K562 treated with DMSO at 1 percent for 48 hours (cell line): ENCODE results near the gene C19orf81. TPM values are rescaled to one million over a fixed set of nuclear protein-coding genes. Genes with fewer than 3 reads are reported as not detected.

Experiments used
- total RNA-seq: library from RNA; unstranded; fragments of 300-600 nt; gene quantifications from 2 replicates; pipeline ENCODE4 v1.2.3, GENCODE V29; 2022; ENCODE audit warnings: low replicate concordance; ENCODE audit errors: extremely low read depth

C19orf81 gene
- total RNA-seq, result not detected in 2 replicates

DNA sequence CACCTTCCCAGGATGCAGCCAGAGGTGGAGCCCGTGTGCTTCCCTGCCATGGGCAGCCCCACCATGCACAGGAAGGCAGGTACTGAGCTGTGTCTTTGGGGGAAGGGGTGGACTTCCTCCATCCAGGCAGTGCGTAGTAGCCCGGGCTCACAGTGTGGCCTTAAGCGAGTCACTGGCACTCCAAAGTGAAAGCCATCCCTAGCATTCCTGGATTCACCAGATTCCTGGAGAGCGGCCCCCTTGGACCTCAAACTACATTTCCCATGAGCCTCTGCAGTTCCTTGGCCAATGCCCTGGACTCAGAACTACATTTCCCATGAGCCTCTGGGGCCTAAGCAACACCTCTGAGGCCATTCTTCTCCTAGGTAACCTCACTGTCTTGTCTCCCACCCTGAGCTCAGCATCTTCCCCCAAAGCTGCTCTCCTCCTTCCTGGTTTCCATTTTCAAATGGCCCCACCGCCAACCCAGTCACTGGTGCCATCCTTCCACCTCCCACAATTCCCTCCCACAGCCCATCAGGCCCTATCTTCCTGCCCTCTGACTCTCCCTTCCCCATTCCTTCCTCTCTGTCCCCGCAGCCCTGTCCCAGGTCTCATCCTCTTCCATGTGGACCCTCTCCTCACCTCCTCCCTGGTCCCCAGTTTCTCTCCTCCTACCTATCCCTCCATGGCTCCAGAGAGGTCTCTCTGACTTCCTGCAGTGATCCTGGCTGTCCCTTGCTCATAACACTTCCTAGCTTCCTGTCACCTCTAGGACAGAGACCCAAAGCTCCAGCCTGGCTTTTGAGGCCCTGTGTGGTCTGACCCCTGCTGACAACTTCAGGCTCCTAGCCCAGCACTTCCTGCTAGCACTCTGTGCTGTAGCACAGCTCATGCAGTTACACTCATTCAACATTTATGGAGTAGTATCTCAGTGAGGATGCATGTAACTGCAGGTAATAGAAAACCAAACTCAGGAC lies at the start of gene C19orf81:
Gene C19orf81, plus strand, starts transcription at position 13 of the 959 bp plus-strand sequence. Its CDS starts 0 bp downstream, at position 13.

GRCh38 chr19:50639121-50640112 lies 9.8 kb upstream of the C19orf81 start, which contains the start of gene SYT3:
Gene SYT3, minus strand, starts transcription at chr19:50639881. Its CDS starts 2,470 bp downstream, at chr19:50637411.

Other genes starting within 250 kb of the C19orf81 start
- gene SPIB, start 230.5 kb upstream of the C19orf81 start, total RNA-seq, result not detected in 2 replicates
- gene MYBPC2, start 216.6 kb upstream of the C19orf81 start, total RNA-seq, result not detected in 2 replicates
- not detected in 2 replicates for gene EMC10, start 172.9 kb upstream of the C19orf81 start, total RNA-seq
- not detected in 2 replicates for gene GARIN5A, start 172.6 kb upstream of the C19orf81 start, total RNA-seq
- gene JOSD2, start 138.3 kb upstream of the C19orf81 start, total RNA-seq, result not detected in 2 replicates
- not detected in 2 replicates for gene ASPDH, start 135.5 kb upstream of the C19orf81 start, total RNA-seq
- not detected in 2 replicates for gene LRRC4B, start 81.0 kb upstream of the C19orf81 start, total RNA-seq
- gene SYT3, start 9.6 kb upstream of the C19orf81 start, total RNA-seq, result not detected in 2 replicates
- gene SHANK1, start 70.4 kb downstream of the C19orf81 start, total RNA-seq, result not detected in 2 replicates
- gene CLEC11A, start 73.9 kb downstream of the C19orf81 start, total RNA-seq, result not detected in 2 replicates
- gene GPR32, start 121.0 kb downstream of the C19orf81 start, total RNA-seq, result not detected in 2 replicates
- not detected in 2 replicates for gene ACP4, start 141.0 kb downstream of the C19orf81 start, total RNA-seq
- gene KLK1, start 174.3 kb downstream of the C19orf81 start, total RNA-seq, result not detected in 2 replicates
- gene KLK15, start 184.1 kb downstream of the C19orf81 start, total RNA-seq, result not detected in 2 replicates
- not detected in 2 replicates for gene KLK3, start 205.5 kb downstream of the C19orf81 start, total RNA-seq
- gene KLK2, start 224.0 kb downstream of the C19orf81 start, total RNA-seq, result not detected in 2 replicates